Skin of body (tissue), 2 donors: ENCODE results near the gene ITIH5. TPM values are rescaled to one million over a fixed set of nuclear protein-coding genes. Genes with fewer than 3 reads are reported as not detected.

Source experiments
- DNase-seq: peaks from one replicate; lab custom pipeline; 2025; lab: John Stamatoyannopoulos, UW
- total RNA-seq: library from RNA; depleted of rRNA; stranded (reverse); fragments of >200 nt; gene quantifications from one replicate; pipeline ENCODE4 v1.2.3, GENCODE V29; 2014

The ITIH5 gene
- total RNA-seq, 1 donor from 2014 or later, result 28.4 TPM

DNA sequence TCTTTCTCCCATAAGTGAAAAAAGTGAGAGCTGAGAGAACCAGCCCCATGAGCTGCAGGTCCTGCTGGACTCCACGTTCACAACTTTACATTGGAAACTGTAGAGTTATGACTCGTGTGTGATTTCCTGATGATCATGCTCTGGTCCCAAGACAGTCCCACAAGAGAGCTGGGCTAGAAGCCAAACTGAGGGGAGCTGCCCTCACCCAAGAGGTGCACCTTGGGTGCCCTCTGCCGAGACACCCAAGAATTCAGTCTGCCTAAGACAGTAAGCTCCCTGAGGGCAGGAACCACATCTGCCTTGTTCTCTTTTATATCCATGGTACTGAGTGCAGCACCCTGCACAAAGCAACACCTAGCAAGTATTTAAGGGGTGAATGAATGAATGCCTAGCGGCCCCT, 143.1 kb downstream of the ITIH5 start:
- no peak for DNase-seq

DNA sequence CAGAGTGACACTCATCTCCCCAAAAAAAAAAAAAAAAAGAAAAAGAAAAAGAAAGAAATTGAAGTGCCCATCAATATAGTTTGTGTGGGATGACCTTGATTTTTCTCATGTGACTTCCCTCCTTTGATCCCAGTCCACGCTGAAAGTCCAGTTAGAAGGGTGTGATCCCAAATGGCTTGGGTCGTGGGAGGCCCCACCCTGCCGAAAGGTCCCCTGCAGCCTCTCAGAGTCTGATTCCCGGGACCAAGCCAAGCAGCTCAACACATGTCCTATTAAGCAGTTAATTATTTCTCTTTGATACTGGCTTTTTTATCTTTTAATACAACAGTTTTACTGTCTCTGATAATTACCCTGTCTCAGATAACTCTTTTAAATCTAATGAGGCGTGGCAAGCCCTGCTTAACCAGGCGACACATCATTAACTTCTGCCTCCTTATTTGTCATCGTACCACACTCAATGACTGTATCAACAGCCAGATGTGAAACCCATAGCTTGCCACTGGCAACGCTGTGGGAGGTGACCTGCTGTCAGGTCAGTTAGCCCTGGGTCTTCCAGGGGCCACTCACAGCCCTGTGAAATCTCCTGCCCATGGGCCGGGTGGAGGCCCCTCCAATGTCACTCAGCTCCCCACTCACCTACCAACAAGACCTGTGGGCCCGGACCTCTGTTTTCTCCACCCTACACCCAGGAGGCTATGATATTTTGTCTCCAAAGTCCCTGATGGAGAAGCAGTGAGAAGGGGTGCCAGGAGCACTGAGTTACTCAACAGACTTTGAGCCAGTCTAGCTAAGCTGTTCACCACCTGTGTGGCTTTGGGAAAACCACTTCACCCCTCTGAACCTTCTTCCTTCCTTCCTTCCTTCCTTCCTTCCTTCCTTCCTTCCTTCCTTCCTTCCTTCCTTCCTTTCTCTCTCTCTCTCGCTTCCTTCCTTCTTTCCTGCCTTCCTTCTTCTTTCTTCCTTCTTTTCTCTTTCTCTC, 146.0 kb downstream of the ITIH5 start:
- DNase-seq, result no peak

DNA sequence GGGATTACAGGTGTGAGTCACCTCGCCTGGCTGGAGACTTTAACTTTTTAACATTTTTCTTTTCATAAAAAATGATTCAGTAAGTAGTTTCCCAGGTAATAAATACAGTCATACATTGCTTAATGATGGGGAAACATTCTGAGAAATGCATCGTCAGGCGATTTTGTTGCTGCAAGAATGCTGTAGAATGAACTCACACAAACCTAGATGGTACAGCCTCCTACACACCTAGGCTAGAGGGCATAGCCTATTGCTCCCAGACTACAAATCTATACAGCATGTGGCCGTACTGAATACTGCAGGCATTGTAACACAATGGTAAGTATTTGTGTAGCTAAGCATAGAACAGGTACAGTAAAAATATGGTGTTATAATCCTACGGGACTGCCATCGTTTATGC, 147.4 kb downstream of the ITIH5 start:
- no peak for DNase-seq

DNA sequence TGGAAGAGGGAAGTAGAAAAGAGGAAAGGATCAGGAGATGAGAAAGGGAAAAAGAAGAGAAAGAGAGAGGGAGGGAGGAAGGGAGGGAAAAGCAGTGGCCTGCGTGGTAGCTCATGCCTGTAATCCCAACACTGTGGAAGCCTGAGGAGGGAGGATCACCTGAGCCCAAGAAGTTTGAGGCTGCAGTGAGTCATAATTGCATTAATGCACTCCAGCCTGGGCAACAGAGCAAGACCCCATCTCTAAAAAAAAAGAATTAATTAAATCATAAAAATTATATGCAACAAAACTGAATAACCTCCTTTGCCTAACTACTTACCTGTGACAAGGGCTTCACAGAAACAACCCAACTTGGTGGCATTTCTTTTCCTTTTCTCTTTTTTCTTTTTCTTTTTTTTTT, 148.1 kb downstream of the ITIH5 start:
- DNase-seq, result no peak

DNA sequence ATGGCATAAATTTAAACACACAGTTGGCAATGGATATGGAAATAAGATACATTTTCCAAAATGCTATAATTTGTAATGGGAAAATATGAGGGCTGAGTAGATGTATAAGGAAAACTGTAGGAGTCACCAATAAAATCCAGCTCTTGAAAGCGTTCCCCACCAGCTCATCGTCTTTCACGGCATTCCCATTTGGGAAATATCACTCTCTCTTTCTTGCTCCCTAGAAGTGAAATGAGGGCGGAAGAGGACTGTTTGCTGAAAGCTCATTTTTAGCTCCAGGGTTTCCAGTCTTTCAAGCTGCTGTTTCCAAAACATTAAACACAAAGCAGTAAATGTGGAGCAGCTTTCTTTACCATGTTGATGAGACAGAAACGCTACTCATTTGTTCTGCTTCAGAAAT, 151.3 kb downstream of the ITIH5 start:
- peak; percentile 2 for DNase-seq

DNA sequence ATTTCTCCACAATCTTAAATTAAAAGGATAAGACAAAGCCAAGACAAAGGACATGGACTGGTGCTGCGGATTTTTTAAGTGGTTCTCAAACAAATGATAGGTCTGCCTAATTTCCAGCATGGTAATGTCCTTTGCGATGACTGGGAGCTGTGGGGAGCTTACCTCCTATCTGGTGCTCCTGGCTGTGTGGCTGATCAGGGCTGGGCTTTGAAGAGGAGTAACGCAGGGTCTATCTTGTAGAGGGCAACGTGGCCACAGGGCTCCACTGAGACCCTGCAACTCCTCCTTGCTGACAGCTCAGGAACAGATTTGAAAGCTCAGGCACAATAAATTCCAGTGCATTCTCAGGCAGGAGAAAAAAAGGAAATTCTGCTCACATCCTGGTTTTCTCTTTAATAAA, 152.8 kb downstream of the ITIH5 start:
- no peak for DNase-seq

DNA sequence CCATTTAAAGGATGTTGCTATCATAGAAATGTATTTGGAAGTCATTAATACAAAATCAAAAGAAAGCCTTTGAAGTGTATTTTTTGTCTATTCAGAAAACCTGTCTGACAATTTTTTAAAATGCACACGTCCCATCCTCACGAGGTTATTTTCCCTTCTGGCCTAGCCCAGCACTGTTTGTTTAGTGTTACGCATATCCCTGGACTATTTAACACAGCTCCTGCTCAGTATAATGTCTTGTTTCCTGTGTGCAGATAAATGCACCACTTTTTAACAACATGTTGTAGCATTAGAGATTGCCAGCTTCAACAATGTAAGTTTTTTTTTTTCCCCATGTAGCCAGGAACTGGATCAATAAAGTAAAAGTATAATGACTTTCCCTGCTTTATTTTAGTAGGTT, 153.3 kb downstream of the ITIH5 start:
- no peak for DNase-seq

DNA sequence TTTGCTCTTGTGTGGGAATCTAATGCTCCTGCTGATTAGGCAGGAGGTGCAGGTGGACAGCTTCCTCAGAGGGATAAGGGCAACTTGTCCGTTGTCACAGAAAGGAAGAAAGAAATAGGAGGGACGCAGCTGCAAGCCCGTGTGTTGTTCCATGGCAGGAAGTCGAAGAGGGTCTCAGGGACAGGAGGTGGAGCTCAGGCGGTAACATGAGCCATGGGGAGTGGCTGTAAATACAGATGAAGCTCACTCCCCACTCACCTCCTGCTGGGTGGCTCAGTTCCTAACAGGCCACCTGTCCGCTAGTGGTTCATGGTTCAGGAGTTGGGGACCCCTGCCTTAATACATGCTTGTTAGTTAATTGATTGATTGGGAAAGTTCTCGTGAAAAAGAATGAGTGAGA, 154.3 kb downstream of the ITIH5 start:
- DNase-seq, result no peak

DNA sequence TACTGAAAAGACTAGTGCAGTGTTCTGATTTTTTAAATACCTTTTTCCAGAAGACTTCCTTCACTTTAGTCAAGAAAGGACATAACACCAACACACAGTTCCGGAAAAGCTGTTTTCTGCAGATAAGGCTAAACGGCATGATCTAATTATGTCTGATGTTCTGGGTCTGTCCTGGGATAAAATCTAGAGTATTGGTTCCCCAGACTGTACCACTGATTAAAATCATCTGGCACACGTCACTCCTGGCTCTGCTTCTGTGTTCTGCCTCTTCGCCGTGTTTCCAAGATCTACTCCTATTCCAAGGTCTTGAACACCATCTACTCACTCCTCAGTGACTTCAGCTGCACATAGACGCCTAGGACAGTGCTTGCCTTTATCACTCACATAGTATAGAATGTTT, 155.2 kb downstream of the ITIH5 start:
- DNase-seq, result no peak

Other genes starting within 250 kb of the ITIH5 start
- not detected for gene ITIH2, start 36.4 kb upstream of the ITIH5 start, total RNA-seq
- gene KIN, start 121.0 kb upstream of the ITIH5 start, total RNA-seq, result 11.0 TPM
- 164 TPM for gene ATP5F1C, start 121.2 kb upstream of the ITIH5 start, total RNA-seq
- 3.2 TPM for gene TAF3, start 151.5 kb upstream of the ITIH5 start, total RNA-seq